ENCODE measurements around the gene ARHGAP44.

DNA sequence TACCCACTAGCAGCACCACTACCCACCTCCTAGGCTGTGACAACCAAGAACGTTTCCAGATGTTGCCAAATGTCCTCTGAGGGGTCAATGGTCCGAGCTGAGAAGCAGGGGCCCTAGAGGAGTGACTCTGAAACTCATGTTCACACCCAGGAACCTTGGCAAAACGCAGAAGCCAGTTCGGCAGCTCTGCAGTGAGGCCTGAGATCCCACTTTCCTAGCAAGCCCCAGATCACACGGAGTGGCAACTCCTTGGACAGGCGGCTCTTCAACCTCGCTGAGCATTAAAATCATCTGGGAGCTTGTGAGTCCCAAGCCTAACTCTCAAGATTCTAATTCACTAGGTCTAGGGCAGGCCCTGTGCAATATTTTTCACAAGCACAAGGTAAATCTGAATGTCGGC lies 211.3 kb downstream of the ARHGAP44 start:
- TF ChIP-seq DMAP1 (CRISPR knock-in tag; IDR thresholded peaks at IDR 0.05): no peak
- TF ChIP-seq CREB1 (IDR thresholded peaks at IDR 0.05): no peak
- TF ChIP-seq CREB1 (CRISPR knock-in tag; IDR thresholded peaks at IDR 0.05): no peak

Measured in HepG2 (cell line).